GM19035 (cell line): ENCODE results near the gene SVIL.
A peak's percentile ranks its signal among the peaks of the same experiment; 100 is the strongest.
"Not testable (repeated sequence)": the region's sequence is repeated elsewhere in the genome, so short reads cannot be mapped to it uniquely, and the experiment has no call there.

Experiments used
- ATAC-seq: cut with Tn5 transposase; IDR thresholded peaks from one replicate; pipeline ENCODE4 v1.9.1; 2021; ENCODE audit not compliant: unreplicated experiment

SVIL gene

GRCh38 chr10:29469481-29470354, 165.1 kb downstream of the SVIL start:
- ATAC-seq: no peak

- ATAC-seq: no peak
Observed at GRCh38 chr10:29465384-29465783, 169.4 kb downstream of the SVIL start.

GRCh38 chr10:29464671-29465171, 170.1 kb downstream of the SVIL start:
- not testable (repeated sequence) for ATAC-seq

- ATAC-seq: no peak
Observed at GRCh38 chr10:29461042-29461441, 173.7 kb downstream of the SVIL start.

- ATAC-seq: not testable (repeated sequence)
Observed at GRCh38 chr10:29458190-29458589, 176.6 kb downstream of the SVIL start.

GRCh38 chr10:29455095-29455494, 179.7 kb downstream of the SVIL start:
- no peak for ATAC-seq

GRCh38 chr10:29454250-29454649, 180.5 kb downstream of the SVIL start:
- ATAC-seq: no peak

- no peak for ATAC-seq
Observed at GRCh38 chr10:29452546-29452945, 182.2 kb downstream of the SVIL start.

GRCh38 chr10:29451946-29452345, 182.8 kb downstream of the SVIL start:
- no peak for ATAC-seq

- ATAC-seq: no peak
Observed at GRCh38 chr10:29450405-29450804, 184.4 kb downstream of the SVIL start.

GRCh38 chr10:29448756-29449592, 185.8 kb downstream of the SVIL start:
- peak; percentile 87 for ATAC-seq

GRCh38 chr10:29448125-29448524, 186.6 kb downstream of the SVIL start:
- no peak for ATAC-seq

GRCh38 chr10:29446327-29446726, 188.4 kb downstream of the SVIL start:
- ATAC-seq: no peak

- ATAC-seq: no peak
Observed at GRCh38 chr10:29443745-29444523, 190.8 kb downstream of the SVIL start.

- no peak for ATAC-seq
Observed at GRCh38 chr10:29440981-29441380, 193.8 kb downstream of the SVIL start.

- ATAC-seq: not testable (repeated sequence)
Observed at GRCh38 chr10:29439005-29439404, 195.8 kb downstream of the SVIL start.

GRCh38 chr10:29438271-29438670, 196.5 kb downstream of the SVIL start:
- no peak for ATAC-seq

- no peak for ATAC-seq
Observed at GRCh38 chr10:29437871-29438270, 196.9 kb downstream of the SVIL start.

GRCh38 chr10:29435809-29436501, 198.8 kb downstream of the SVIL start:
- ATAC-seq: no peak

GRCh38 chr10:29434111-29434510, 200.7 kb downstream of the SVIL start:
- ATAC-seq: no peak
